H4 (cell line): ENCODE measurements around the gene ZNF562. TPM values are rescaled to one million over a fixed set of nuclear protein-coding genes. Genes with fewer than 3 reads are reported as not detected.

ENCODE experiments used
- DNase-seq: peaks from one replicate; pipeline ENCODE4 v3.0.0-alpha.2; 2015; ENCODE audit warnings: low spot score
- total RNA-seq: library from RNA; depleted of rRNA; stranded (reverse); fragments of >200 nt; shearing (Covaris generic); gene quantifications from 2 replicates; pipeline ENCODE4 v1.2.3, GENCODE V29; 2014; rRNA removed

Gene ZNF562
- total RNA-seq, 1 experiment from 2014 or later = 32.9 TPM

DNA sequence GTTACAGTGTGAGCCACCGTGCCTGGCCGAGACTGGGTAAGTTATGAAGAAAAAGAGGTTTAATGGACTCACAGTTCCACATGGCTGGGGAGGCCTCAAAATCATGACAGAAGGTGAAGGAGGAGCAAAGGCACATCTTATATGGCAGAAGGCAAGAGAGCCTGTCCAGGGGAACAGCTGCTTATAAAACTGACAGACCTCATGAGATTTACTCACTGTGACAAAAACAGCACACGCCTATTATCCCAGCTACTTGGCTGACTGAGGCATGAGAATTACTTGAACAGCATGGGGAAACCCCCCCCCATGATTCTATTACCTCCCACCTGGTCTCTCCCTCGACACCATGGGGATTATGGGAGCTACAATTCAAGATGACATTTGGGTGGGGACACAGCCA lies 30.4 kb downstream of the ZNF562 start:
- no peak for DNase-seq

DNA sequence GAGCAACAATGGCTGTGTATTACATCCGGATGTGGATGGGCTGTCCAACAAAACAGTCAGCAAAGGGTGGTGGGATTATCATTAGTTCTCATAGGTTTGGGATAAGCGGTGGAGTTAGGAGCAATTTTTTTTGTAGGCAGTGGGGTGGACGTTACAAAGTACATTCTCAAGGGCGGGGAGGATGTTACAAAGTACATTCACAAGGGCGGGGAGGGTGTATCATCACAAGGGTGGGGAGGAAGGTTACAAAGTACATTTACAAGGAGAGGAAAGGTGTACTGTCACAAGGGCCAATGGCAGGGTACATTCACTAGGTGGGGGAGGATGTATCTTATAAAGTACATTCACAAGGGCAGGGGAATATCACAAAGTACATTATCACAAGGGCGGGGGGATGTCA lies 33.1 kb downstream of the ZNF562 start:
- DNase-seq = no peak

DNA sequence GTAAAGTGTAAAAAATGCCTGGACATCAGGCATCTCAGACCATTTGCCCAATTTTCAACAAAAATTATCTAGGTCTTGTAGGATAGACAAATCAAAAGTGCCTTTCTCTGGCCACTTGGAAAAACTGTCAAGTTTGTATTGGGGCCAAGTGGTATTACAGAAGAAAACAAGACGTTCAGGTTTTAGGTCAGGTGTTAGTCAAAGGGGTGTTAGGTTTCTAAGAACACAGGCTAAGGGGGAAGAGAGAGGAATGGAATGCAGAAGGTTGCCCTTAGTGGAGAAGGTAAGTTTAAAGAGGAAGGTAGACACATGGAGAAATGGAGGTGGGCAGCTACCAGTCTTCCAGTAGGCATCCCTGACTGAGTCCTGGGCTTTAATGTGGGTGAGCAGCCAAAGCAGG lies 33.9 kb downstream of the ZNF562 start:
- DNase-seq = no peak

DNA sequence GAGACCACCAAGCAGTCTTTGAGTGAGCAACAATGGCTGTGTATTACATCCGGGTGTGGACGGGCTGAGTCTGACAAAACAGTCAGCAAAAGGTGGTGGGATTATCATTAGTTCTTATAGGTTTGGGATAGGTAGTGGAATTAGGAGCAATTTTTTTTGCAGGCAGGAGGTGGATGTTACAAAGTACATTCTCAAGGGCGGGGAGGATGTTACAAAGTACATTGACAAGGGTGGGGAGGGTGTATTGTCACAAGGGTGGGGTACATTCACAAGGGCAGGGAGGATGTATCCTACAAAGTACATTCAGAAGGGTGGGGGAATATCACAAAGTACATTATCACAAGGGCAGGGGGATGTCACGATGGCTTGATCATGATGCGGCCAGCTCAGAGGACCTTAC lies 38.9 kb downstream of the ZNF562 start:
- no peak for DNase-seq

DNA sequence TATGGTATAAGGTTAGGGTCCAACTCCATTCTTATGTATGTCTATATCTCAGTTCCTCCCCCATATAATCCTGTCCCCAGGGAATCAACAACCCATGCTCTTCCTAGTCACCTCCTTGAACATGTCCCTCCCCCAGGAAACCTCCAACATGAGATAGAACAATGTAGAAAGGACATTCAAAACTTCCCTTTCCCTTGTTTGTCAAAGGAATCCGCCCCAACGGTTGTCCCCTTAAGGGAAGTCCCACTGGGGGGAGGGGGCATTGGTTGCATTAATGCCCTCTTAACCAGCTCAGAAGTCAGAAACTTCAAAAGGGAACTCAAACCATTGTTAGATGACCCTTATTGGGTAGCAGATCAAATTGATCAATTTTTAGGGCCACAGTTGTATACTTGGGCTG lies 47.0 kb downstream of the ZNF562 start:
- DNase-seq = no peak

DNA sequence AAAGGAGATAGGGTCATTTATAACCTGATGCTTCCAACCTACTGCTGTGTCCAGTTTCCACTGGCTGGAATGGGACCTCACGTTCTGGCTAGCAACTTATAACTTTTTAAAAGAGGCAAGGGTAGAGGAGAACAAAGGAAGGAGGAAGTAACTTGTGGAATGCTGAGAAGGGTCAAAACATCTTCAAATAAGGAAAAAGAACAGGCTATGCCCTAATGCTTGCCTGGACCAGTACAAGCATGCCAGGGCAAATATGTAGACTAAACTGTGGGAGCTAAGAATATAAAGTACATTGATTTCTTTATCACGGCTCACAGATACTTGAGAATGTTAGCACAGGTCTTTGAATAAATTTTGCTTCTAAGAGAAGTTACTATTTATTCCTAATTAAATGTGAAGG lies 52.4 kb downstream of the ZNF562 start:
- DNase-seq = no peak

DNA sequence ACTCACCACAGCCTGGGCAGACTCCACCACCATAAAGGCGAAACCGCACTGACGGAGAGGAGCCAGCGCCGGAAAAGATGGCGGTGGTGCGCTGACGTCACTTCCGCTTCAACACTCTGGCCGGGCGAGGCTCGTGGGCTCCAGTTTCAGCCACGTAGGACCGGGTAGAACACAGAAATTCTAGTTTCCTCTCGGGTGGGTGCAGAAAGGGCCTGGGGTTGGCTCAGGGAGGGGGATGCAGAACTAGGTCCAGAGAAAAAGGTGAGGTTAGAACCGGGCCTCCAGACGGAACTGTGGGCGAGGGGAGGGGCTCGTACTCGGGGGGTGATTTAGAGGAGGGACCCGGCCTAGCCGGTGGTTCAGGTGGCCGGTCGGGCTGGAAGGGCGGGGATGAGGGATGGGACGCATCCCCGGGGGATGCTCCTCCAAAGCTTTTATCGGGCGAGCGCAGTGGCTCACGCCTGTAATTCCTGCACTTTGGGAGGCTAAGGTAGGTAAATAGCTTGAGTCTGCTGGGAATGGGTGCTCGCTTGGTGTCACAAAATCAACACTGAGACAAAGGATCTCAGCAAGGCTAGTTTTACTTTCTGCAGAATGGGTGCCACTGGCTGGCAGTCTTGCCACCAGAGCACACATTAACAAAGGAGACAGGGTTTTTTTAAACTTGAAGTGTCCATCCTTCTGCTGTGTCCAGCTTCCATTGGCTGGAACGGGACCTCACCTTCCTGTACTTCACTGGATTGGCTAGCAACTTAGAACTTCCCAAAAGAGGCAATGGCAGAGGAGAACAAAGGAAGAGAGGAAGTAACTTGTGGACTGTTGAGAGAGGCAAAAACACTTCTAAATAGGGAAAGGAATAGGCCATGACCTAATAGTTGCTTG lies 53.5 kb downstream of the ZNF562 start, which contains the start of gene ZNF561:
Gene ZNF561 (minus strand): TSS at position 77 of the 882 bp plus-strand sequence. CDS start 1,776 bp downstream, outside the sequence.
- peak; percentile 85 for DNase-seq

DNA sequence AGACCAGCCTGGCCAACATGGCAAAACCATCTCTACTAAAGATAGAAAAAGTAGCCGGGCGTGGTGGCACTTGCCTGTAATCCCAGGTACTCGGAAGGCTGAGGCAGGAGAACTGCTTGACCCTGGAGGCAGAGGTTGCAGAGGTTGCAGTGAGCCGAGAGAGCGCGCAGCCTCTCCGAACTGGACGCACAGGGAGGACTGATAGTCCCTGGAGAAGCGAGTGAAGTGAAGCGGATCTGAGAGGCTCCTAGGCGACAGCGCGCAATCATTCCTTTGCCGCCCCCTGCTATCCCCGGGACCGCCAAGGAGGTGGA lies 54.1 kb downstream of the ZNF562 start:
- no peak for DNase-seq

DNA sequence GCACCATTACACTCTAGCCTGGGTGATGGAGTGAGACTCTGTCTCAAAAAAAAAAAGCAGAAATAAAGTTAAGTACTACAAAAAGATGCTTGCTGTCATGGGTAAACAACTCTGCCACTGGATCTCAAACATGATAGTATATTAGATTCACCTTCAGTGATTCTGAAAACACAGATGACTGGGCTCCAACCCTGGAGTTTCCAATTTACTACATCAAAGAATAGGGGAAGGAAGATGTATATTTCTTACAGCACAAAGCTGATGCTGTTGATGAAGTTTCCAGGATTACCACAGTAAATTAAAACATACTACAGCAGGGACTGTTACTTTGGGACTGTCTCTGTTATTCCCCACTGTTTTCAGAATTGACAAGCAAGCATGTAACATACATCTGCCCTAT lies 59.1 kb downstream of the ZNF562 start:
- DNase-seq = no peak

DNA sequence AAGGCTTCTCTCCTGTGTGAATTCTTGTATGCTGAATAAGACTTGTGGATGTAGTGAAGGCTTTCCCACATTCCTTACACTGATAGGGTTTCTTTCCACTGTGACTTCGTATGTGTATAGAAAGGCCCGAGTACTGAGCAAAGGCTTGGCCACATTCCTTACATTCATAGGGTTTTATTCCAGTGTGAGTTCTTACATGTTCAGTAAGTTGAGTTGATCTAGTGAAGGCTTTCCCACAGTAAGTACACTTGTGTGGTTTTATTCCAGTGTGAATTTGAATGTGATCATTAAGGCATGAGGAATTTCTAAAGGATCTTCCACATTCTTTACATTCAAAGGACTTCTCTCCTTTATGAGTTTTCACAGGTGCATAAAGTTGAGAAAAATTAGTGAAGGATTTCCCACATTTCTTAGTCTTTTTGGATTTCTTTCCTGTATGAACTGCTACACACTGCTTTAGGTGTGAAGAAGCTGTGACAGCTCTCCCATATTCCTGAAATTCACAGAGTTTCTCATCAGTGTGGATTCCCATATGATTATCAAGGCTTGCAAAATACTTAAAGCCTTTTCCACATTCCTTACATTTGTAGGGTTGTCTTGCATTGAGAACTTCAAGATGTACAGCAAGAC lies 64.3 kb downstream of the ZNF562 start:
- DNase-seq = no peak

DNA sequence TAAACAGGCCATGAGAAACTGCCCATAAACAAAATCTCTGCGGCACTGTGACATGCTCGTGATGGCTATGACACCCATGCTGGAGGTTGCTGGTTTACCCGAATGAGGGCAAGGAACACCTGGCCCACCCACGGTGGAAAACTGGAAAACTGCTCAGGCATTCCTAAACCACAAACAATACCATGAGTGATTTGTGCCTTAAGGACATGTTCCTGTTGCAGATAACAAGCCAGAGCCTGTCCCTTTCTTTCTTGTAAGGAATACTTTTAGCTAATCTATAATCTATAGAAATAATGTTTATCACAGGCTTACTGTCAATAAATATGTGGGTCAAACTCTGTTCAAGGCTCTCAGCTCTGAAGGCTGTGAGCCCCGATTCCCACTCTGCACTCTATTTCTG lies 66.0 kb downstream of the ZNF562 start:
- DNase-seq = no peak

DNA sequence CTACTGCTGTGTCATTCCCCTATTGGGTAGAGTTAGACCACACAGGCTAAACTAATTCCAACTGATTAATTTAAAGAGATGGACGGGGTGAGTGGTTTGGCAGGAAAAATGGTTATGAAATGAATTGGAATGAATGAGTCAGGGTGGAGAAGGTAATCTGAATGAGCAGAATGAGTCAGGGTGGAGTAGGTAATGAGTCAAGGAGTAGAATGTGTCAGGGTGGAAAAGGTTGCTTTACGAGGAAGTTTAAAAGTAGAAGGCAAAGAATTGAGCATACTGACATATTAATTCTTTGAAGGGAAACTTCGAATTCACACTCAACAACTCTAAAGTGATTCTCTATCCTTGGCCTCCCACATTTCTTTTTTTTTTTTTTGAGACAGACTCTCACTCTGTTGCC lies 77.9 kb downstream of the ZNF562 start:
- peak; percentile 12 for DNase-seq

Other genes with a start within 250 kb of the ZNF562 start
- 8.3 and 11.8 TPM in 2 replicates for gene ZNF266, start 239.5 kb downstream of the ZNF562 start, total RNA-seq
- gene ZNF560, start 176.5 kb downstream of the ZNF562 start, total RNA-seq = 0.02 TPM in 1 of 2 replicates, not detected in the other
- gene ZNF426, start 136.5 kb downstream of the ZNF562 start, total RNA-seq = 6.7 and 13.1 TPM in 2 replicates
- 22.6 and 24.6 TPM in 2 replicates for gene ZNF121, start 90.6 kb downstream of the ZNF562 start, total RNA-seq
- gene ZNF561, start 53.9 kb downstream of the ZNF562 start, total RNA-seq = 18.4 and 49.7 TPM in 2 replicates
- gene ZNF846, start 93.6 kb upstream of the ZNF562 start, total RNA-seq = 3.4 and 4.0 TPM in 2 replicates
- 8.8 and 12.7 TPM in 2 replicates for gene FBXL12, start 144.0 kb upstream of the ZNF562 start, total RNA-seq
- gene UBL5, start 152.8 kb upstream of the ZNF562 start, total RNA-seq = 598 and 736 TPM in 2 replicates
- gene PIN1, start 160.2 kb upstream of the ZNF562 start, total RNA-seq = 73.2 and 94.3 TPM in 2 replicates